Smooth muscle cell of the umbilical artery (primary cell): ENCODE measurements around the gene DAND5. TPM values are rescaled to one million over a fixed set of nuclear protein-coding genes. Genes with fewer than 3 reads are reported as not detected.

Experiments used
- total RNA-seq: library from RNA; depleted of rRNA; stranded (reverse); fragments of >200 nt; gene quantifications from 2 replicates; pipeline ENCODE4 v1.2.3, GENCODE V29; 2014

DAND5 gene, protein sequence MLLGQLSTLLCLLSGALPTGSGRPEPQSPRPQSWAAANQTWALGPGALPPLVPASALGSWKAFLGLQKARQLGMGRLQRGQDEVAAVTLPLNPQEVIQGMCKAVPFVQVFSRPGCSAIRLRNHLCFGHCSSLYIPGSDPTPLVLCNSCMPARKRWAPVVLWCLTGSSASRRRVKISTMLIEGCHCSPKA
- total RNA-seq: not detected in 2 replicates

DNA sequence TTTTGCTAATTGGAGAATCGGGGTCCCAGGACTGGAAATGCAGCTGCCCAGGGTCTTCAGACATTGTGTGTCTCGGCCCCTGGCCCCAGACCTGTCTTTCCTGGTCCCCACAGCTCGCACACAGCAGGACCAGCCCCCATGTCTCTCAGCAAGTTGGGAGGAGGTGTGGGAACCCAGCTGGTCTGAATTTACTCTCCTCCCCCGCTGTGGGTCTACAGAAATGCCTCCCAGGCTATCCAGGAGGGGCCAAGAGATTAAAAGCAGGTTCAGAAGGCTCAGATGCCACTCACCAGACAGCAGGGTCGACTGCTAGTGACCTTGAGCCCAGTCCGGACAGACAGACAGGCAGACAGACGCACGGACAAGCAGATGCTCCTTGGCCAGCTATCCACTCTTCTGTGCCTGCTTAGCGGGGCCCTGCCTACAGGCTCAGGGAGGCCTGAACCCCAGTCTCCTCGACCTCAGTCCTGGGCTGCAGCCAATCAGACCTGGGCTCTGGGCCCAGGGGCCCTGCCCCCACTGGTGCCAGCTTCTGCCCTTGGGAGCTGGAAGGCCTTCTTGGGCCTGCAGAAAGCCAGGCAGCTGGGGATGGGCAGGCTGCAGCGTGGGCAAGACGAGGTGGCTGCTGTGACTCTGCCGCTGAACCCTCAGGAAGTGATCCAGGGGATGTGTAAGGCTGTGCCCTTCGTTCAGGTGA lies at the start of gene DAND5:
TSS of gene DAND5 (plus strand) at position 285 of the 697 bp plus-strand sequence. CDS start at position 370, 85 bp downstream.

DNA sequence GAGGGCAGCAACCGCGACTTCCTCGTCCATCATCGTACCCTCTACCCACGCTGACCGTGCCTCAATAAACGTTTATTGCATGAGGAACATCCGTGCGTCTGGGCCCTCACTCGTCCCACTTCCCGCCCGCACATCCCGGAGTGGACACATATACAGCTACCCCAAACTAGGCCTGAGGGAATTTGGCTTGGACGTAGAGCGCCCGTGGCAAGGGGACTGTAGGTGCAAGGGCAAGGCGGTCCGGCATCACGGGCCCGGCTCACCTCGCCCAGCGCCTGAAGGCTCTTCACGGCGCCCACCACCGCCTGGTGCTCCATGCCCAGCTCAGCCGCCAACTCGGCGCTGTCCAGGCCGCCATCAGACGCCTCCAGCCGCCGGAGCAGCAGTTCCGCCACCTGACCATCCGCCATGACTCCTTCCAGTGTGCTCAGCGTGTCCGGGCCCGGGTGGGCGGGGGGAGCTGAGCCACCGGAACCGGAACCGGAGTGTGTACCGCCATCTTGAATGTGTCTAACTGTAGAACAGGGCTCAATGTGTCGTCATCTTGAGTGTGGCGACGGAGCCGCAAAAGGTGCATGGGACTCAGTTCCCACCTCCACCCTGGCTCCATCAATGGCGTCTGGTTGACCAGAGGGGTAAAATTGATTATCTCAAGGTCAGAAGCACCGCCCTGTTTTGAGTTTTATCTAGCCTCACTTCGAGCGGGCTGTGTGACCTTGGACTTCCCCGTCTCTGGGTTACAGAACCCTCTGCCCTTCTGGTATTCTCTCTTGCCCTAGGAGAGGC lies 35.9 kb upstream of the DAND5 start, which contains the start of gene FARSA:
TSS of gene FARSA (minus strand) at position 425 of the 786 bp plus-strand sequence. CDS start at position 410, 15 bp downstream.

DNA sequence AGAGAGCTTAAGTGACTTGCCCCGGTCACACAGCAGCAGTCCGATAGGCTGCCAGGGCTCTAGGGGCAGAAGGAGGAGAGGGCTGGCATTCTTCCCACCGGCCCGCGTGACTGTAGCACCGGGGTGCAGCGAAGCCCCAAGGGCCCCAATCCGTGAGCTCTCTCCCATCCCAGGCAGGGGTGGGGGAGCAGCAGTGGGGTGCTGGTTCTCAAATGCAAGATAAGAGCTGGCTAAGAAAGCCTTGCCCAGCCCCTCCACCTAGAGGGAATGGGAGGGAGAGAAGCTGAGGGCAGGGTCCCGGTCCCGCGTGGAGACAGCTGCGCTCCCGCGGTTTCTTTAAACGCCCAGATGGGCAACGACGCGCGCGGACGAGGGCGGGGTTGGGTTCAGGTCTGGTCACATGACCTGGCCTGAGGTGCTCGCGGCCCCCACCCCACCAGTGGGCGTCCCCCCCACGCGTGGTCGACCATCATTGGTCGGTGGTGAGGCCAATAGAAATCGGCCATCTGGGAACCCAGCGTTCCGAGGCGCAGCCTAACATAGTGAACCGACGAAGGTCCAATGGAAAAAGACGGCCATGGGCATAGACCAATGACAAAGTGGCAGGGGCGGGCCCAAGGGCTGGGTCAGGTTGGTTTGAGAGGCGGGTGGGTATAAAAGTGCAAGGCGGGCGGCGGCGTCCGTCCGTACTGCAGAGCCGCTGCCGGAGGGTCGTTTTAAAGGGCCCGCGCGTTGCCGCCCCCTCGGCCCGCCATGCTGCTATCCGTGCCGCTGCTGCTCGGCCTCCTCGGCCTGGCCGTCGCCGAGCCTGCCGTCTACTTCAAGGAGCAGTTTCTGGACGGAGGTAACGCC lies 31.2 kb upstream of the DAND5 start, which contains the start of gene CALR:
TSS of gene CALR (plus strand) at position 683 of the 852 bp plus-strand sequence. CDS start at position 754, 71 bp downstream.

DNA sequence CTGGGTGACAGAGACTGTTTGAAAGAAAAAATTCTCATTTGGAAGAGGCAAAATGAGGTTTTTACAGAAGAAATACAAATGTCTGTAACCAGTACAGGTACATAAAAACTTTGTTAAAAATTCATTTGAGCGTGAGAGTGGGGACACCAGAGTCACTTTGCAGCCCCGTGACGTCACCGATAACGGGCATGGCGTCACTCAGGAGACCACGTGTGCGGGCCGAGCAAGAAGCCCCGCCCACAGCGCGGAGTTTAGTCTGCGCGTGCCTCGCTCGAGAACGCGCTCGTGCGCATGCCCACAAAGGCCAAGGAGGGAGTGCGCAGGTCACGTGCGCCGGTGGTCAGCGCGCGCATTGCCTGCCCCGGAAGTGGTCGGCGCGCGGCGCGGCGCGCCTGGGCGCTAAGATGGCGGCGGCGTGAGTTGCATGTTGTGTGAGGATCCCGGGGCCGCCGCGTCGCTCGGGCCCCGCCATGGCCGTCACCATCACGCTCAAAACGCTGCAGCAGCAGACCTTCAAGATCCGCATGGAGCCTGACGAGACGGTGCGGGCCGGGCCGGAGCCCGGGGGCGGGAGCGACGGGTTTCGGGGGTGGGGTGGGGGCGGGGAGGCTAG lies 23.8 kb upstream of the DAND5 start, which contains the start of gene RAD23A:
TSS of gene RAD23A (plus strand) at position 384 of the 613 bp plus-strand sequence. CDS start at position 471, 87 bp downstream.

DNA sequence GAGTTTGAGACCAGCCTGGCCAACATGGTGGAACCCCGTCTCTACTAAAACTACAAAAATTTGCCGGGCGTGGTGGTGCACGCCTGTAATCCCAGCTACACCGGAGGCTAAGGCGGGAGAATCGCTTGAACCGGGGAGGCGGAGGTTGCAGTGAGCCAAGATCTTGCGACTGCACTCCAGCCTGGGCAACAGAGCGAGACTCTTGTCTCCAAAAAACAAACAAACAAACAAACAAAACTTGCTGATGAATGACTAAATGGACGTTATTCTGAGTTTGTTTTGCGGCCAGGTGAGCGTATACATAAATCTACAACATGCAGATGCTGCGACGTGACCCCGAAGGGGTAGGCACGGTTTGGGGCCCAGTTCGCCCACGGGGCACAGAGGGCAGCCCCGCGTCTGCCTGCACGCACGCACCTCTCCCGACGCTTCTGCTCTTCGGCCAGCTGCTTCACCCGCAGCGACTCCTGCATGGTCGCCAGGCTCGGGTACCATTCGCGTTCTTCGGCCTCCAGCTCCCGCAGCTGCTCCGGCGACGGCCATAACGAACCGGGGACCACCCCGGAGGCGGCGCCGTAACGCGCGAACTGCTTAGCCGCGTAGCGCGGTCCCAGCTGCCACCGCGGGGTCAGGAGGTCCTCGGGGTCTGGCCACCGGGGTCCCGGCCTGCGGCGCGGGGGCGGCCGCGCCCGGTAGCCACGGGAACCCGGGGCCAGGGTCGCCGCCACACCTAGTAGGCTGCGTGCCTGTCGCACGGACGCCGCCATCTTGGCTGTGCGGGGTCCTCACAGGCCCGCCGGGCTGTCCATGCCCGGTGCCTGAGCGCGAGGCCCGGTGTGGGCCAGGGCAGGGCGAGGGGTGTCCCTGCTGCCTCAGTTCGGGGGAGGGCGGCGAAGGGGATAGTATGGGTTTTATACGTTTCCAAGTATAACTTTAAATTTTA lies 12.7 kb upstream of the DAND5 start, which contains the start of gene GADD45GIP1:
TSS of gene GADD45GIP1 (minus strand) at position 778 of the 943 bp plus-strand sequence. CDS start at position 767, 11 bp downstream.

DNA sequence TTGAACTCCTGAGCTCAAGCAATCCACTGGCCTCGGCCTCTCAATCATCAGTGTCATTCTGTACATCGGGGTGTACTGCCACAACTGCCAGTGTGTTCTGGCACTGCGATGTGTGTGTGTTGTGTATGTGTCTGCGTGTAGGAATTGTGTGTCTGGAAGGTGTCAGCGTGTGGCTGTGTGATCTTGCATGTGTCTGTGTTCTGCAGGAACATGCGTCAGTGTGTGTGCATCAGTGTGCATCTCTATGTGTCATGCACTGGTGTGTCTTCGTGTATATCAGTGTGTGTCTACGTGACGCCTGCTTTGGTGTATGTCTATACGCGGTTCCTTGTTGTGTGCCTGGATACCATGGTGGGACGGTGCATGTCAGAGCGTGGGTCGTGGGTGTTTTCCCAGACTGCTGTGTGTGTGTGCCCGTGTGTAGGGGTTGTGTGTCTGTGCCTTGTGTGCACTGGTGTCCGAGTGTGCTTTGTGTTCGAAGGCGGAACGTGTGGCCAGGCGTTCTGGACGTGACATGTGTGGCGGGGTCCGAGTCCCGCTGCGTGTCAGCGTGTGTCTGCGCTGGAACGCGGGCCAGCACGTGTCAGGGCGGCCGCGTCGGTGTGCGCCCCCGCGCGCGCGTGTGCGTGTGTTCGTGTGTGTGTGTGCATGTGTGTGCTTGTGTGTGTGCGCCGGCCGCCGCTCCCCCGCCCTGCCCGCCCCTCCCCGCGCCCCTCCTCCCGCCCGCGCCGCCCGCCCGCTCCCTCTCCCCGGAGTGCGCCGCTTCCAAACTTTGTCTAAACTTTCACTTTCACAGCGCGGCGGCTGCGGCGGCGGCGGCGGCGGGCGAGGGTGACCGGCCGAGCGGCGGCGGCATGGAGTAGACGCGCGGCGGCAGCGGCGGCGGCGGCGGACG lies 25.6 kb downstream of the DAND5 start, which contains the start of gene NFIX:
TSS of gene NFIX (plus strand) at position 775 of the 895 bp plus-strand sequence. CDS start 363 bp downstream, outside the sequence.

Other genes starting within 250 kb of the DAND5 start
- 35.6 and 65.1 TPM in 2 replicates for gene TNPO2, start 245.6 kb upstream of the DAND5 start, total RNA-seq
- 82.2 and 89.1 TPM in 2 replicates for gene TRIR, start 234.9 kb upstream of the DAND5 start, total RNA-seq
- gene GET3, start 232.1 kb upstream of the DAND5 start, total RNA-seq: 51.1 and 61.2 TPM in 2 replicates
- gene BEST2, start 217.8 kb upstream of the DAND5 start, total RNA-seq: not detected in 2 replicates
- gene HOOK2, start 194.0 kb upstream of the DAND5 start, total RNA-seq: 12.5 and 19.4 TPM in 2 replicates
- 60.2 and 68.0 TPM in 2 replicates for gene JUNB, start 178.1 kb upstream of the DAND5 start, total RNA-seq
- gene PRDX2, start 167.8 kb upstream of the DAND5 start, total RNA-seq: 184 and 256 TPM in 2 replicates
- not detected in 2 replicates for gene THSD8, start 167.5 kb upstream of the DAND5 start, total RNA-seq
- 7.1 and 23.5 TPM in 2 replicates for gene RNASEH2A, start 163.0 kb upstream of the DAND5 start, total RNA-seq
- not detected in 2 replicates for gene RTBDN, start 135.0 kb upstream of the DAND5 start, total RNA-seq
- 0.28 TPM in 1 of 2 replicates, not detected in the other for gene MAST1, start 131.1 kb upstream of the DAND5 start, total RNA-seq
- gene DNASE2, start 88.1 kb upstream of the DAND5 start, total RNA-seq: 22.2 and 48.1 TPM in 2 replicates
- not detected in 2 replicates for gene KLF1, start 82.4 kb upstream of the DAND5 start, total RNA-seq
- 23.7 and 43.4 TPM in 2 replicates for gene GCDH, start 78.4 kb upstream of the DAND5 start, total RNA-seq
- not detected in 2 replicates for gene SYCE2, start 50.3 kb upstream of the DAND5 start, total RNA-seq
- gene FARSA, start 35.9 kb upstream of the DAND5 start, total RNA-seq: 52.6 and 95.9 TPM in 2 replicates
- gene CALR, start 31.0 kb upstream of the DAND5 start, total RNA-seq: 1,991 and 2,815 TPM in 2 replicates
- gene RAD23A, start 23.7 kb upstream of the DAND5 start, total RNA-seq: 52.6 and 88.1 TPM in 2 replicates
- 12.6 and 13.4 TPM in 2 replicates for gene GADD45GIP1, start 12.4 kb upstream of the DAND5 start, total RNA-seq
- gene NFIX, start 25.9 kb downstream of the DAND5 start, total RNA-seq: 29.7 and 62.5 TPM in 2 replicates
- gene LYL1, start 133.3 kb downstream of the DAND5 start, total RNA-seq: 3.8 and 5.0 TPM in 2 replicates
- gene TRMT1, start 147.2 kb downstream of the DAND5 start, total RNA-seq: 27.9 and 48.8 TPM in 2 replicates
- gene NACC1, start 148.7 kb downstream of the DAND5 start, total RNA-seq: 40.1 and 147 TPM in 2 replicates
- 49.3 and 73.0 TPM in 2 replicates for gene STX10, start 180.8 kb downstream of the DAND5 start, total RNA-seq
- 10.7 and 14.6 TPM in 2 replicates for gene IER2, start 180.8 kb downstream of the DAND5 start, total RNA-seq